ENCODE measurements around the gene VDR. TPM values are rescaled to one million over a fixed set of nuclear protein-coding genes. Genes with fewer than 3 reads are reported as not detected.

VDR gene
- total RNA-seq, 2 donors from 2014 or later, result 1.3 to 3.1 TPM

GRCh38 chr12:47791874-47792273 lies 112.9 kb downstream of the VDR start:
- Histone ChIP-seq H3K9me3 (no peaks in the 10 kb centered on the region), H3K27me3 (no peaks in the 10 kb centered on the region), H3K4me1 (no peaks in the 10 kb centered on the region), H3K27ac (no peak overlapping the region), H3K4me3 (no peak overlapping the region), H3K36me3 (replicated peaks in 1 of 2; ENCODE audit: insufficient read depth in 1 of 2, low read depth in 2 of 2) (peaks cover 0 to 26% of the 10 kb centered on the region in 2 donors)
- TF ChIP-seq POLR2A (IDR thresholded peaks at IDR 0.05), result no peak
- TF ChIP-seq CTCF (IDR thresholded peaks at IDR 0.05), result no peak
- intact Hi-C loops (cut with DNase I), result no loop called here
- DNase-seq, result no peak
- 93 to 96% methylated on average over 4 to 14 of the region's 16 CpGs for WGBS, 2 donors
- ATAC-seq, result no peak

Other genes with a start within 250 kb of the VDR start
- gene RPAP3, start 199.0 kb downstream of the VDR start, total RNA-seq, result 1 to 10 TPM; 6.0 to 6.9 TPM
- not detected for gene ENDOU, start 179.5 kb downstream of the VDR start, total RNA-seq
- gene RAPGEF3, start 146.1 kb downstream of the VDR start, total RNA-seq, result 10 to 100 TPM; 11.9 to 23.4 TPM
- 10 to 100 TPM; 12.7 to 22.1 TPM for gene SLC48A1, start 131.8 kb downstream of the VDR start, total RNA-seq
- 10 to 100 TPM; 26.2 to 26.7 TPM for gene HDAC7, start 85.1 kb downstream of the VDR start, total RNA-seq
- 10 to 100 TPM; 38.2 to 47.0 TPM for gene TMEM106C, start 58.6 kb upstream of the VDR start, total RNA-seq
- gene COL2A1, start 99.5 kb upstream of the VDR start, total RNA-seq, result not detected
- gene SENP1, start 201.1 kb upstream of the VDR start, total RNA-seq, result 10 to 100 TPM; 11.4 to 15.8 TPM
- gene PFKM, start 214.4 kb upstream of the VDR start, total RNA-seq, result 10 to 100 TPM; 14.3 to 16.8 TPM